ENCODE measurements around the gene ARHGAP26.
"Not testable (repeated sequence)": the region's sequence is repeated elsewhere in the genome, so short reads cannot be mapped to it uniquely, and the experiment has no call there.

ARHGAP26 gene

DNA sequence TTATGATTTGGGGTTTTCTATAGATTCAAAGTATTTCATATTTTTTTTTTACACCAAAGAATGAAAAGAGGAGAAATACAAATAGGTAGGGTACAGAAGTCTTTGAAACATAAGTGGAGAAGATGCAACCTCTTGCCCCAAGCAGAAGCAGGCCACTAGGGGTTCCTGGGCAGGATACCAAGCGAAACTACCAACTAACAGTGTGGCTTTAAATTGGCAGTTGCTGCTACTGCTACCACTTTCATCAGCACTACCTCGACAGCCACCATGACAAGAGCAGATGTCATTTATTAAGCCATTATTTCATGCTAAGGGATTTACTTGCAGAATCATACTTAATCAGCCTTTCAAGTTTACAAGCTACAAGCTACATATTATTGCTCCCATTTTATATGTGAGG, 345.2 kb downstream of the ARHGAP26 start:
- DNase-seq (ENCODE audit: extremely low spot score, insufficient read length, low read depth) (no peak), FAIRE-seq (no peak)

DNA sequence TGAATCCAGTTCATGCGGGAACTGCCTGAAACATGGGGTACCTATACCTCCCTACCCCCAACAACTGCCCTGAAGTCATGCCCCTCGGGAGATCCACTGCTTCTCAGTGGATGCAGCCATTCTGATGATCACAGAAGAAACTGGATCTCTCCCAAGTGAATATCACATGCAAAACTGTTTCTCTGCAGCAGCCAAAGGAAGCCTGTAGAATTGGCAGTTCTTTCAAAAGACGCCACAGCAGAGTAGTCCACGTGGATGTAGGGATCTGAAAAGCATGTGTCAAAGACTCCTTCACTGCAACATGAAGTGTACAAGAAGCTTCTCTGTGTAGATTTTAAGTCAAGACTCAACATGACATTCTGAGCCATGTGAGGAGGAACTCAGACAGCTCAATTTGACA, 346.6 kb downstream of the ARHGAP26 start:
- no peak for DNase-seq (ENCODE audit: extremely low spot score, insufficient read length, low read depth)
- FAIRE-seq = no peak

DNA sequence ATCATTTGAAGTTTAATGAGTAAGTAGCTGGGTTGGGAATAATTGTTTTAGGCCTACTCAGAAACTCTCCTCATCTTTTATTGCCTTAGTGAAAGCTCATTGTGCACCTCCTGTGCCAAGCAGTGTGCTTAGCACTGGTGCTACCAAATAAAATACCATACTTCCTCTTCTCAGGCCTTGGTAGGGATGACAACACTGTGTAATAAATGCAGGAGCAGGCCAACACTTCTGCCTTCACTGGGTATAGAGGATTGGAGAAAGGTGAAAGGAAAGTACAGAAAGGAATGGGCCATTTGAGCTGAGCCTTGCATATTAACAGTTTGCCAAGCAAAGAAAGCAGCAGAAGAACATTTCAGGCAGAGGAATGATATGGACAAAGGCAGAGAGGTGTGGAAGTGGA, 347.6 kb downstream of the ARHGAP26 start:
- no peak for DNase-seq (ENCODE audit: extremely low spot score, insufficient read length, low read depth)
- no peak for FAIRE-seq

DNA sequence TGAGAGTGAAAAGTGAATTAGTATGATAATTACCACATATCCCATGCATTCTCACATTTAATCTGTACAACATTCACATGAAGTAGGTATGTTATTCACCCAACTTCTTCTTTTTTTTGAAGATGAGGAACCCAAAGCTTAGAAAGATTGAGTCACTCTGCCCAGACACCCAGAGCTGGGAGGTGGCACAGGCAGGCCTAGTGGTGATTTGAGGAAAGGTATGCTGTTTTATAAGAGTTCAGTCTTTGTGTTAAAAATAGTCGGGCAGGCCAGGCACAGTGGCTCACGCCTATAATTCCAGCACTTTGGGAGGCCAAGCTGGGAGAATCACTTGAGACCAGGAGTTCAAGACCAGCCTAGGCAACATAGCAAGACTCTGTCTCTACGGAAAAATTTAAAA, 348.0 kb downstream of the ARHGAP26 start:
- DNase-seq (ENCODE audit: extremely low spot score, insufficient read length, low read depth) (no peak), FAIRE-seq (no peak)

DNA sequence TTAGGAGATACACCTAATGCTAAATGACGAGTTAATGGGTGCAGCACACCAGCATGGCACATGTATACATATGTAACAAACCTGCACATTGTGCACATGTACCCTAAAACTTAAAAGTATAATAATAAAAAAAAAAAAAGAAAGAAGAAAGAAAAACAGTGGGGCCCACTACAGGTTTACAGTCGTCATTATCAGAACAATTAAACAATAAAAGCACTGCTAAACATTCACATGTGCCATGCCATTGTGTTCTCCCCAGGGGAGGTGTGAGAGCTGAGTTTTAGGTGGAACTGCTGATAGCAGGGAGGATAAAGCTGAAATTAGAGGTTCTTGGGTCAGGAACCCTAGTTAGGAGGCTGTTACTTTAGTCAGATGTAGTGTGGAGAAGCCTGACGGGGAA, 348.6 kb downstream of the ARHGAP26 start:
- not testable (repeated sequence) for DNase-seq (ENCODE audit: extremely low spot score, insufficient read length, low read depth); FAIRE-seq

DNA sequence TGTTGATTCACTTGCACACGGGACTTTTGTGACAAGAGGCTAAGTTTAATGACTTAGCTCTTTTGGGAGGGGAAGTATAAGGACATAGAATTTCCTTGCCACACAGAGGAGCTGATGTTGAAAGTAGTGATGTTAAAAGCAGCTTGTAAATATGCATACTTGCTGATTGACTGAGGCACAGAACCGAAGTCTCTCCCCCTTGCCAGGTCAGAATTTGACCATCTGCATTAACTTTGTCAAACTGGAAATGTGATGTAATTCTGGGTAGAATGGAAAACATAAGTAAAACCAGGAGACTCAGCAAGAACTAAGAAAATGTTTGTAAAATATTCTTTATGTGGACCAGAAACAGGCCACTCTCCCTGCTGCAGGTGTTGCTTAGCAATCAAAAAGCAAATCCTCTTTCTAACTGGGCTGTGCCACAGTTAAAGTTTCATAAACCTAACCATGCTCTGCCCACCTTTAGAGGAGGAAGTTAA, 349.2 kb downstream of the ARHGAP26 start:
- DNase-seq (ENCODE audit: extremely low spot score, insufficient read length, low read depth) (no peak), FAIRE-seq (peak; percentile 65)

DNA sequence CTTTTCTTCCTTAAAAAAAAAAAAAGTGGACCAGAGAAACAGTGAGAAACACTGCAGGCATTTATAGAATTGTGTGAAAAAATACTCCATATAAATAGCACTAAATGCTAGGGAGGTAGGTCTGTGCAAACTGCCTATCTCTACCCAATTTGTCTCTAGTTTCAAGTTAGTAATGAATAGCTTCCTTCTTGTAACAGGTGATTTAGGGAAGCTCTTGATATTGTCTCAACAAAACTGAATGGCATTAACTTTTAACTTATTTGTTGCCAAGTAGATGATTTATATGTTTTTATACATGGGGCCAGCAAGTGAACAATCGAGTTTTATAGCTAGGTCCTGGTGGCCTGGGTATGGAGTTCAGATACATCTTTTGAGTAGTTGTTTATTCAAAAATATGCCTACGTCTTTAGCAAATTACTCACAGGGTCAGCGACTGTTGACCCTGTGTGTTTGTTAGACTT, 349.7 kb downstream of the ARHGAP26 start:
- DNase-seq (ENCODE audit: extremely low spot score, insufficient read length, low read depth) = no peak
- FAIRE-seq = no peak

DNA sequence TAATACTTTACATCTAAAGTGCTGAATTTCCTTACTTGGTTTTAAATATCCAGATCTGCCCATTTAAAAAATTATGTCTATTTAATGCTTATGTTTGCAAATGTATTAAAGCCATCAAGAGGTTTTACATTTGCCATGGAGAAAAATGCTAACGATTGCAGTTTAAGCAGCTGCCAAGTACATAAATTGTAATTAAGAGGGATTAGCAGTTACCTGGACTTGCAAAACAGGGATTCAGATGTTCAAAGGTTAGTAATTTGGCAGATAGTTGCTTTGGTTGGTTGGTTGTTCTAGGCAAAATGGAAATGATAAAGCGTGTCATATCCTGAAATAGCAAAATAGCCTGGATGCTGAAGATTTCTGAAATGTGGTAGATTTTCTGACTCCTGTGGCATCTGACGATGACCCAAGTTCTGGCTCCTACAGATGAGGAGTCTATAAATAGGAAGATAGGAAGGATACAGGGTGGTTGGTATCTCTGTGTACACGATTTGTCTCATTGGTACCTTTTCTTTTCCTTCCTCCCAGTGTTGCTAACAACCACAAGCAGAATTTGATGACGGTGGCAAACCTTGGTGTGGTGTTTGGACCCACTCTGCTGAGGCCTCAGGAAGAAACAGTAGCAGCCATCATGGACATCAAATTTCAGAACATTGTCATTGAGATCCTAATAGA, 350.4 kb downstream of the ARHGAP26 start:
- FAIRE-seq (no peak), DNase-seq (ENCODE audit: extremely low spot score, insufficient read length, low read depth) (no peak)

DNA sequence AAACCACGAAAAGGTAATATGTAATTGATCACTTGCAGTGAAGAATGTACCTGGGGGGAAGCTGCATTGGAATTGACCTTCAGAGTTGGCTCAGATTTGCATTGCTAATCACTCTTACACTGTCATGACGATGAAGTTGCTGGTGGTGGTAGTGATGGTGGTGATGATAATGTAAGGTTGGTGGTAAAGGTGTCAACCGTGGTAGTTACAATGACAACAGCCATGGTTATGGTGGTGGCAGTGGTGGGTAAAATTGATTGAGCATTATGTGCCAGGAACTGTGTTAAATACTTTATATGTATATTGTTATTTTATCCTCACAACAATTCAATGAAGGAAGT, 350.9 kb downstream of the ARHGAP26 start:
- no peak for FAIRE-seq

DNA sequence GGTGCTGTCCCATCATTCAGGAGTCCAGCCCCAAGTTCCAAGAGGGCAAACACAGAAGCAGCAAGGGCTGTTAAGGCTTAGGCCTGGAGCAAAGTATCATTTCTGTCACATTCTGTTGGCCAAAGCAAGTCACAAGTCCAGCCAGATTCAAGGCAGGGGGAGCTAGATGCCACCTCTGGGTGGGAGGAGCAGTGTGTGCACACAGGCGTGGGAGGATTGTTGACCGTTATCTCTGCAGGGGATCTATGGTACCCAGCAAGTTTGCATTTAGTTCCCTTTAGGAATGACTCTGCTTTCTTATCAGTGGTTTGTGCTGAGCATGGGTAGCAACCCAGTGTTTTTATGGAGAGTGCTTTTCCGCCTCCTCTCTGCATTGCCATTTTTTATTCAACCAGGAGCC, 354.4 kb downstream of the ARHGAP26 start:
- DNase-seq (ENCODE audit: extremely low spot score, insufficient read length, low read depth) (no peak), FAIRE-seq (no peak)

More for the DNA sequence above, 350.9 kb downstream of the ARHGAP26 start:
- DNase-seq (ENCODE audit: extremely low spot score, insufficient read length, low read depth) = no peak

DNA sequence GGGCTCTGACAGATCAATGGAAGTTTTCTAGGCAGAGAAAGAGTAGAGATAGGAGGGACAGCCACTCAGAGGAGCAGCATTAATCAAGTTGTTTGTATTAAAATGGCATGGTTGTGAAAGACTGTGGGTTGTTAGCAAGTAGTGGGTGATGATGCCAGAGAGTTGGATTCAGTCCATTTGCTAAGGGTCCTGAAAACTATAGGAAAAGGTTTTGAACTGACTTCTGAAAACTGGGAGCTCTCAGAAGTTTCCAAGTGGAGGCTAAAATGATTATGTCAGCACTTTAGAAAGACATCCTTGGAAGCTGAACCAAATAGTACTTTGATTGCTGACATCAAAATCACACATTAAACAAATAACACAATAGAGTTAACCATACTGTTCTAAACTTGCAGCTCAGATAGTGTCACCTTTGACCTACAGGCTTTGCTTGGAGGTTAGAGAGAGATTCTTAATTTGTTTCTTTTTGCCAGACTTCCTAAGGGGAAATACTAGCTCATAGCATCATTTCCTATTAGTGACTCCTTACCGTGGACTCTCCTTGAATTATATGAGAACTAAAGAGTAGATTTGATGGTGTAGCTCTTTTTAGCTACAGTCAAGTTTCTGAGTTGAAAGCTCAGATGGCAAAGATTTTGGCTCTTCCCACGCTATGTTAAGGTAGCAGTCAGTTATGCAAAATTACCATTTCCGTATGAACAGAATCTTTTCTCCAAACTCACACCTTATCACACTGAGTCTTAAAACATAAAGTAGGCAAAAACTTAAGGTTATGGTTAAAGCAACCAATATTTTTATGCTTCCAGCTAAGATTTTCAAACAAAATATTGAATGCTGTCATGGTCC, 356.2 kb downstream of the ARHGAP26 start:
- DNase-seq (ENCODE audit: extremely low spot score, insufficient read length, low read depth) (no peak), FAIRE-seq (no peak)

DNA sequence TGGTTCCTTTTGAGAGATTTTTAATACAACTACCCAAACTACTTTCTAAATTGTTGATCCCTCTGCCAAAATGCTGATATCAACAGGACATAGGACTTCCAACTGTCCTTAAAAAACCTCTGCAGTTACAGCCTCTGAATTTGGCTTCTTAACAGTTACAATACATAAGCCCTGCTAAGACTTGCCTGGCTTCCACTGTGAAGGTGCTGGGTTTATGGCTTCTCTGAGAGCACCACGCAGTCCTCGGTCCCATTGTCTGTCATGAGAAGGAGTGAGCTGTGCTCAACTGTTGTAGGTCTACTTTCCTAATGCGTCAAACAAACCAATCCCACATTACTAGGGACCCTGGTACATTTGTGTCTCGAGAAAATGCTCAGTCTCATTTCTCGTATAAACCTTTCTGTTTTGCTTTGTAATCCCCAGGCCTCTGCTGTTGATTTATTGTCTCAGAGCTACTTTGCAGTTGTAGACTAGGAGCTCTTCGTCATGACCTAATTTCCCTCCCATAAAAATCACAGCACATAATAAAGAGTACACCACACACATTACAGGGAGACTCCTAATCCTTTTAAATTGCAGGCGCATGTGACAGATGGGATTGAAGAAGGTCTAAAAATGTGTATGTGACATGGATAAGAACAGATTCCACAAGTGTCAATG, 358.4 kb downstream of the ARHGAP26 start:
- no peak for FAIRE-seq
- no peak for DNase-seq (ENCODE audit: extremely low spot score, insufficient read length, low read depth)

DNA sequence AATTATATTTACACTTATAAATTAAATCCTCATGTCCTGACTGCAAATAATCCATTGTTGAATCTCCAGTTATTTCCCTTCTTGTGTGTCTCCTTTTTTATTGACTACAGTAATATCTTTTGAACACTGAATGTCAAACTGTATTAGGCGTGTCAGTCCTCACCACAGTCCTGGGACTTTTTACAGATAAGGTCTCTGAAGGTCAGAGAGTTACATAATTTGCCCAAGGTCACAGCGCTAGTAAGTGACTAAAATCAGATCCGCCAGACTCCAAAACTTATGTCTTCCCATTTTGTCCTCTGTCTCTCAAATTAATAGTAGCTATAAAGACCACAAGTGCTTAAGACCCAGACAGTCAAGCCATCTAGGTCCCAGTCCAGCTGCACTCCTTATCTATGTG, 359.0 kb downstream of the ARHGAP26 start:
- no peak for DNase-seq (ENCODE audit: extremely low spot score, insufficient read length, low read depth)
- FAIRE-seq = no peak

DNA sequence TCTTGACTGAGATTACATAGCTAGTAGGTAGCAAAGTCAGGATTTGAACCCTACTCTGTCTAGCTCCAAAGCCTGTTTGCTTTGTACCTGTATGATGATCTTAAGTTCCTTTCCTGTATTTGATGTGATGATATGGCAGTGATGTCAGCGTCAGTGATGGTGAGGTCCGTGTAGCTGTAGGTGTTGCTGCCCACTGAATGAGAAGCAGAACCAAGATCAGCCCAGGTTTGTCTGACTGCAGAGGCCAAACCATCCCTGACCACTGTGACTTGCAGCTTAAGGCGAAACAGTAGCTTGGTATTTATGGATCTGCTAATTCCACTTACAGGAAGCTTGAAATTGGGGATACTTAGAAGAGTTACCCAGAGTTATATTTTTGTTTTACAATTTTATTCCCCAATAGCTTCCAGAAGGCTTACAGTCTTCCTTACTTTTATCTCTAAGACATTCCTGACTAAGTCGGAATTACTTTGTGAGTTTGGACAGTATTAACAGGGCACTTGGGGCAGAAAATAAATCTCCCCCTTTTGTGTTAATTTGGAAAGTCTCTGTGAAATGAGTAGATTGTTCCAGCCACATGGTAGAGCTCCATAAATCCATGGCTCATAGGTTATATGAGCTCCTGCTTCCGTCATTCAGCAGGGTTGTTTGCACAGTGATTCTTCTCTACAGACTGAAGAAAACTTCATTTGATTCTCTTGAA, 359.9 kb downstream of the ARHGAP26 start:
- FAIRE-seq (no peak), DNase-seq (ENCODE audit: extremely low spot score, insufficient read length, low read depth) (no peak)

DNA sequence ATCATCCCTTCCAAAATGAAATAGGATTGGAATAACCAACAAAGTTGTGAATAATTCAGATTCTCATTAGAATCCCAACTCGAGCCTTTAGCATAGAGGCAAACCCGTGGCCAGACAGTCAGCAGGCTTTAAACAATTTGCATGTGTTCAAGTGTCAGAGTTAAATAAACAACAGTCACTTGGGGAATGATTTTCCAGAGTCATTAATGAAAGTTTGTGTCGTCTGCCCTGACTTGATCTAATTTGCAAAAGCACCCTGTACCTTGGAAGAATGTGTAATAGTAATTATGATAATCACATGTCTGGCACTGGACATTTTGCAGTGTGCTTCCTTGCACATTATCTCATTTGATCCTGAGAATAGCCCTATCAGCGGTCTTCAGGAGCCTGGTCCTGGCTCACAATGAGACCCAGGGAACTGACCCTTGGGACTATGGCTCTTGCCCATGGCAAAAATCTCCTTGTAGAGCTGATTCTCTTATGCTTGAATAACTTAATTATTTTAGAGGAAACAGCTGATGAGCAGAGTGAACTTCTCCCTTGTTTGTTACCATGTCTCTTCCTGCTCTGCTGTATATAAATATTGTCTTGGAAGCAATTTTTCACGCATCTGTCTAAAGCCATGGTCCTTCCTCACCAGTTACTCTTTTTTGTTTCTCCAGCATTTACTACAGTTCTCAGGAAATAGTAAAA, 360.6 kb downstream of the ARHGAP26 start:
- DNase-seq (ENCODE audit: extremely low spot score, insufficient read length, low read depth) = no peak

DNA sequence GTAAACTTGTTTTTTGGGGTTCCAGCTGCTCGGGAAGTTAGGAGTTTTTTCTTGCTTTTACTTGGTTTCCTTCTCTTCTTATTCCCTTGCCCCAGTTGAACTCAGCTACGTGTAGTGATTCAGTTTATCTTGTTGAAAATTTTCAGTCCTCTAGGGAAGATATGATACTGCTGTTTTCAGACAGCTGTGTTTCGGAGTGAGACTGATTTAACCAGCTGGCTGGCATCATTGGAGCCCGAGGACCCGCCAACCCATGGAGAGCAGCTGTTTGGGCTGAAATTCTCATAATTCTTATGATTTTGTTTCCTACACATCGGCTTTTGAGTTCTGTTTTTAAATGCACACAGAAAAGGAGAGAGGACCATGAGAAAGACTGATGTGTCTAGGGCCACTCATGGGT, 361.8 kb downstream of the ARHGAP26 start:
- FAIRE-seq (no peak), DNase-seq (ENCODE audit: extremely low spot score, insufficient read length, low read depth) (no peak)

More for the DNA sequence above, 360.6 kb downstream of the ARHGAP26 start:
- FAIRE-seq = no peak

DNA sequence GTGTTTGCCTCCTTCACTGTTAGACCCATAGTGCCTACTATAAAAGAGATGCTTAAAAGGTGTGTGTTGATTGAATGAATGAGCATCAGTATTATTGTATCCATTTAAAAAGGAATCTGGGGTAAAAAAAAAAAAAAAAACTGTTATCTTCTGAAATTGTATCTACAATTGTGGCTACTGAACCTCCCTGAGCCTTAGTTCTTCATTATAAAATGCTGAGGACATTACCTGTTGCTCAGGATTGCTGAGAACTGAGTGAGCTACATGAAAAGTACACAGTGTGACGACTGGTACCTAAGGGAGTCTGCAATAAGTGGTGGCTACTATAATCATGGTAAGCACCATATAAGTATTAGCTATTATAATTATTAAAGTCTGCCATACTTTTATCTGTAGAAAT, 362.6 kb downstream of the ARHGAP26 start:
- FAIRE-seq = no peak
- DNase-seq (ENCODE audit: extremely low spot score, insufficient read length, low read depth) = no peak

DNA sequence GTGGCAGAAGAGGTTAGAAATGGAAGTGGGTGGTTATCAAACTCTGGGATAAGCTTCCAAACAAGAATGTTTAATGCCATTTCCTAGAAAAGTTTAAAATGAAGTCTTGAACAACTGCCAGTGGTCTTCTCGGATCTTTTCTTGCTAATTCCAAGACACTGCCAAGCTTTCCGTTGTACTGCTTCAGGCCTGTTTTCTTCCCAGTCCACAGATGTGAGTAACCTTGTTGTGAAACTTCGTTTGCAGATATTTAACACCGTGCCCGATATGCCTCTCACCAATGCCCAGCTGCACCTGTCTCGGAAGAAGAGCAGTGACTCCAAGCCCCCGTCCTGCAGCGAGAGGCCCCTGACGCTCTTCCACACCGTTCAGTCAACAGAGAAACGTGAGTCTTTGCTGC, 363.5 kb downstream of the ARHGAP26 start:
- DNase-seq (ENCODE audit: extremely low spot score, insufficient read length, low read depth) (no peak), FAIRE-seq (no peak)

DNA sequence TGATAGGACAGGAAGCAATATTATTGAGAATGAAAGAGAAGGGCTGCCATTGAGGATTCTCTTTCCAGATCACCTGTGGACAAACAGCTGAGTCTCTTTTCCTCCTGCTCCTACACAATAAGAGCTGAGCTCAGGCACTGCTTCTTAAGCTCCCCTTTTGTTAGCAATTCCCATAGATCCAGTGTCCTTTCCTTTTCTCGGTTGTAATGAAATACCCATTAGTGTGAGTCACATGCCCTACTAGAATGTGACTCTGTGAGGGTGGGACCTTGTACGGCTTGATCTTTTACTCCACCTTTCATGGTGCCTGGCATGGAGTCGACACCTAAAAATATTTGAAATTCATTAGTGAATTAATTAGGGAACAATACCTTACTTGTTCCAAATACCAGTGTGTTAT, 364.1 kb downstream of the ARHGAP26 start:
- FAIRE-seq (no peak), DNase-seq (ENCODE audit: extremely low spot score, insufficient read length, low read depth) (no peak)

DNA sequence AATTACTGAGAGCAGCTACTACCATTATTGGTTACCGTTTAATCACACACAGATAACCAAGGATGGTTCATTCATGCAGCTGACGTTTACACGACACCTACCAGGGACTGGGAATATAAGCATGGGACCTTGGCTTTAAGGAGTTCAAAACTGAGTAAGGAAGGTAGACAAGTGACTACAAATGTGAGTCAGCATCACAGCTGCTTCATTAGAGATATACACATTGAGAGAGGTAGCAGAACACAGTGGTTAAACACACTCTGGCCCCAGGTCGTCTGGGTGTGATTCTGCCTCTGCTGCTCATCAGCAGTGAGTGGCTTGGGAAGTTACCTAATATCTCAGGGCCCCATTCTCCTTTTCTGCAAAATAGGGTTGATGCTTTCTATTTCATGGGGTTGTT, 364.7 kb downstream of the ARHGAP26 start:
- DNase-seq (ENCODE audit: extremely low spot score, insufficient read length, low read depth) (no peak), FAIRE-seq (peak; percentile 9)
